Type B pancreatic cell (in vitro differentiated cells): ENCODE measurements around the gene NBEA. TPM values are rescaled to one million over a fixed set of nuclear protein-coding genes. Genes with fewer than 3 reads are reported as not detected.

Source experiments
- DNase-seq: peaks from one replicate; pipeline ENCODE4 v3.0.0; 2021; ENCODE audit warnings: mixed read lengths; ENCODE audit not compliant: unreplicated experiment; ENCODE audit errors: extremely low spot score
- H3K27ac Mint-ChIP-seq: 2 replicates; pipeline ENCODE4 v1.8.0; 2021; ENCODE audit warnings: mild to moderate bottlenecking, mixed read lengths
- H3K27me3 Mint-ChIP-seq: 2 replicates; pipeline ENCODE4 v1.8.0; 2021; ENCODE audit warnings: mixed read lengths
- H3K36me3 Mint-ChIP-seq: 2 replicates; pipeline ENCODE4 v1.8.0; 2021; ENCODE audit warnings: mixed read lengths
- H3K4me1 Mint-ChIP-seq: one replicate; pipeline ENCODE4 v1.8.0; 2021; ENCODE audit warnings: mixed read lengths; ENCODE audit not compliant: unreplicated experiment
- H3K4me3 Mint-ChIP-seq: 2 replicates; pipeline ENCODE4 v1.8.0; 2021; ENCODE audit warnings: mild to moderate bottlenecking, mixed read lengths
- H3K9me3 Mint-ChIP-seq: 2 replicates; pipeline ENCODE4 v1.8.0; 2021; ENCODE audit warnings: mixed read lengths
- total RNA-seq: library from RNA; stranded (reverse); gene quantifications from 2 replicates; pipeline ENCODE4 v1.2.1, GENCODE V29; 2021; ENCODE audit warnings: low replicate concordance
- TF ChIP-seq, protein P1 (sequence below): fragments of 200-600 bp; sonication (generic); conservative IDR thresholded peaks from 2 replicates; pipeline ENCODE4 v1.5.0; 2021; ENCODE audit warnings: antibody characterized with exemption, mild to moderate bottlenecking

NBEA gene
- total RNA-seq, 1 donor from 2014 or later = 20.8 TPM

GRCh38 chr13:35179494-35179893 is 237.4 kb downstream of the NBEA start:
- Mint-ChIP-seq H3K9me3 (no peaks in the 10 kb centered on the region), H3K4me1 (no peaks in the 10 kb centered on the region), H3K27me3 (no peaks in the 10 kb centered on the region), H3K4me3 (no peak overlapping the region), H3K27ac (no peak overlapping the region), H3K36me3 (peaks cover 4% of the 10 kb centered on the region)
- TF ChIP-seq, protein P1, sequence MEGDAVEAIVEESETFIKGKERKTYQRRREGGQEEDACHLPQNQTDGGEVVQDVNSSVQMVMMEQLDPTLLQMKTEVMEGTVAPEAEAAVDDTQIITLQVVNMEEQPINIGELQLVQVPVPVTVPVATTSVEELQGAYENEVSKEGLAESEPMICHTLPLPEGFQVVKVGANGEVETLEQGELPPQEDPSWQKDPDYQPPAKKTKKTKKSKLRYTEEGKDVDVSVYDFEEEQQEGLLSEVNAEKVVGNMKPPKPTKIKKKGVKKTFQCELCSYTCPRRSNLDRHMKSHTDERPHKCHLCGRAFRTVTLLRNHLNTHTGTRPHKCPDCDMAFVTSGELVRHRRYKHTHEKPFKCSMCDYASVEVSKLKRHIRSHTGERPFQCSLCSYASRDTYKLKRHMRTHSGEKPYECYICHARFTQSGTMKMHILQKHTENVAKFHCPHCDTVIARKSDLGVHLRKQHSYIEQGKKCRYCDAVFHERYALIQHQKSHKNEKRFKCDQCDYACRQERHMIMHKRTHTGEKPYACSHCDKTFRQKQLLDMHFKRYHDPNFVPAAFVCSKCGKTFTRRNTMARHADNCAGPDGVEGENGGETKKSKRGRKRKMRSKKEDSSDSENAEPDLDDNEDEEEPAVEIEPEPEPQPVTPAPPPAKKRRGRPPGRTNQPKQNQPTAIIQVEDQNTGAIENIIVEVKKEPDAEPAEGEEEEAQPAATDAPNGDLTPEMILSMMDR = no peak
- no peak for DNase-seq

GRCh38 chr13:35179920-35180663 is 238.0 kb downstream of the NBEA start:
- Mint-ChIP-seq H3K9me3 (no peaks in the 10 kb centered on the region), H3K27me3 (no peaks in the 10 kb centered on the region), H3K27ac (no peak overlapping the region), H3K4me3 (no peak overlapping the region), H3K36me3 (peaks cover 4% of the 10 kb centered on the region), H3K4me1 (no peaks in the 10 kb centered on the region)
- TF ChIP-seq, protein P1 = no peak
- DNase-seq = no peak

DNA sequence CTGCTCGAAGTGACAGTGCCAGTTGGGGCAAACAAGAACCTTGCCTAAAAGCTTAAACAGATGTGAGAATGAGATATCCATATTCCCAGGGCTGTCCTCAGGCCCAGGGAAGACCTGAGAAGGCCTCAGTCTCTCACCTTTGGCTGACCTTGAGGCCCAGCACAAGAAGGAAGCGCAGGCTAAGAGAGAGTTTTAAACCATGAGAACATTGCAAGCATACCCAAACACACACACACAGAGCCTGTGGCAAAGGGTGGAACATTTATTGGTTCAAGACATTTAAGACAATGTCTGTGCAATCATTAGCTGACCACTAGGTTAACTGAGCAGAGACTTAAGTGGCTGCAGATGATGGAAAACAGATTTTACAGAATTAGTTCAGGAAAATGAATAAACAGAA is 248.2 kb downstream of the NBEA start:
- no peak overlapping the region for H3K27ac Mint-ChIP-seq
- no peaks in the 10 kb centered on the region for H3K4me1 Mint-ChIP-seq
- no peaks in the 10 kb centered on the region for H3K27me3 Mint-ChIP-seq
- H3K36me3 Mint-ChIP-seq = peaks cover 8% of the 10 kb centered on the region
- TF ChIP-seq, protein P1 = no peak
- H3K9me3 Mint-ChIP-seq = peaks cover 10% of the 10 kb centered on the region
- no peak overlapping the region for H3K4me3 Mint-ChIP-seq
- DNase-seq = no peak

DNA sequence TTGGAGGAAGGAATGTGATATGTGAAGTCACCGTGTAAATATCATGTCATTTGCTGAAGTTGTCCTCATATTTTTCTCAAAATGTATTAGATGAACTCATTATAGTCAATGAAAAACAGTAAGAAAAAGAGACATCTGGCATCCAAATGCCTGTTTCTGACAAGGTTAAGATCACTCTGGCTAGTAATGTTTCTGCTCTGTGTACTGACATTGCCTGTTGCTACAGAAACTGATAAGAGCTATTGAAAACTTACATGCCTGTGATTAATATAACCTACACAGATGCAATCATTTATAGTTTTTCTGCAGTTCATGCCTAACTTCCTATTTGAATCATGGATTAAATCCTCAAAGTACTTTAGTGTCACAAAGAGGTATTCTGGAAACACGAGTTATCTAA is 249.8 kb downstream of the NBEA start:
- peaks cover 4% of the 10 kb centered on the region for H3K36me3 Mint-ChIP-seq
- peaks cover 10% of the 10 kb centered on the region for H3K9me3 Mint-ChIP-seq
- no peaks in the 10 kb centered on the region for H3K27me3 Mint-ChIP-seq
- H3K4me1 Mint-ChIP-seq = no peaks in the 10 kb centered on the region
- no peak overlapping the region for H3K27ac Mint-ChIP-seq
- no peak for DNase-seq
- TF ChIP-seq, protein P1 = no peak
- H3K4me3 Mint-ChIP-seq = no peak overlapping the region

DNA sequence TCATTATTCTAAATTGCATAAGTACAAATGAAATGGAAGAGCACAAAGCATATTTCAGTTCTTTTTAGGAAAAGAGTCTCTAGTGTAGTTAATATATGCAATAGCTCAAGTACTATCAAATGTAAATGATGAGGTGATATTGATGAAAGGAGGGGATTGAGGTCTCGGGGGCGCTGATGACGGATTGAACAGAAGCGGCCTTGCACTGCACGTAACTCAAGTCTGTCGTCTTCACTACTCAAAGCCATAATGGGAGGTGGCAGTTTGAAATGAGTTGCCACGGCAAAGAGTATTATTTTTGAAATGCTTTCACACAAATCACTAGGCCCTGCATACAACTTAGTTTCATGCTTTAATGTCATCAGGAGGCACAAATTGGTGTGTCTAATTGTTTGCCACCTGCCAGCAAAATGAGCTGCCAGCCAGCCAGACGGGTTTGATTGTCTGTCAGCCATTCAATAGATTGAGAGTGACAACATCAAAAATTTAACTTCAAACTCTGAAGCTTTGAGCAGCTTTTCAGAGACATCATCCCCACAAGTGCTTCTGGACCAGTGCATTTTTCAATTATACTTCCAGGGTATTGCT is 256.6 kb downstream of the NBEA start:
- H3K4me3 Mint-ChIP-seq = no peak overlapping the region
- H3K27ac Mint-ChIP-seq = no peak overlapping the region
- no peaks in the 10 kb centered on the region for H3K36me3 Mint-ChIP-seq
- TF ChIP-seq, protein P1 = no peak
- no peaks in the 10 kb centered on the region for H3K27me3 Mint-ChIP-seq
- H3K9me3 Mint-ChIP-seq = no peaks in the 10 kb centered on the region
- no peak for DNase-seq
- no peaks in the 10 kb centered on the region for H3K4me1 Mint-ChIP-seq
